ENCODE data around the gene HCFC1R1.

Gene HCFC1R1

DNA sequence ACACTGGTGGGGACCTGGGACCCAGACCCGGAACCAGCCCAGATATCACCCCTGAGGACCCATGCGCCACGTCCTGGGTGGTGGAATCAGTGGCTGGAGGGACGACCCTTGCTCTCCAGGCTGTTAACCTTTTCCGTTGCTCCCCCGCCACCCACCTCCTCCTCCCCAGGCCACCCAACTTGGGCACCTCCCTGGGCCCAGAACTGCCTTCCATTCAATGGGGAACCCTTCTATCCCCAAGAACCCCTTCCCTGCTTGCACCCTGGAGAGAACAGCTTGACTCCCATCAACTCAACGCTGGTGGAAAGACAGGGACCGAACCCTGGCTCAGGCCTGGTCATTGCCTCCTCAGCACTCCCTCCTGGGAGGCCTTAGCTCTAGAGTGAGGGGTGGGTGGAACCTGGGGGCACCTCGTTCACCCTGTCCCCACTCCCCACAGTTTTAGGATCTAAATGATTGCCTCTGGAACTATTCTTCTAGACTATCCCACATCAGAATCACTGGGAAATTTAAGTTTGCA, 36.0 kb upstream of the HCFC1R1 start:
- Histone ChIP-seq H4K20me1 (ENCODE audit: insufficient read depth, low read length, poor library complexity, severe bottlenecking) (peaks cover 8% of the 10 kb centered on the region), H3F3A (ENCODE audit: low read depth) (no peaks in the 10 kb centered on the region), H3K9me2 (replicated peaks; ENCODE audit: low read depth, low read length) (no peaks in the 10 kb centered on the region), H2AFZ (ENCODE audit: low read length) (peak overlapping the region; percentile 64; the same call in 1 of the 2 replicates), H3K9ac (ENCODE audit: low read depth, low read length, poor library complexity, severe bottlenecking) (peak overlapping the region; percentile 88), H3K36me3 (ENCODE audit: insufficient read depth, low read length) (no peaks in the 10 kb centered on the region), H3K79me2 (ENCODE audit: insufficient read depth, low read length) (peaks cover 23% of the 10 kb centered on the region; the same call in 1 of the 2 replicates), H3K4me1 (ENCODE audit: insufficient read depth, low read length, poor library complexity, severe bottlenecking) (peaks cover 10% of the 10 kb centered on the region), H3K4me2 (ENCODE audit: low read depth, low read length, poor library complexity, severe bottlenecking) (peak overlapping the region; percentile 88), H3K9me3 (ENCODE audit: insufficient read depth, low read depth, low read length) (no peaks in the 10 kb centered on the region), H3K27me3 (ENCODE audit: insufficient read depth, low read length, poor library complexity, severe bottlenecking) (no peaks in the 10 kb centered on the region), H3K4me3 (ENCODE audit: low read length, poor library complexity, severe bottlenecking) (peak overlapping the region; percentile 82)
- TF ChIP-seq, protein P1, sequence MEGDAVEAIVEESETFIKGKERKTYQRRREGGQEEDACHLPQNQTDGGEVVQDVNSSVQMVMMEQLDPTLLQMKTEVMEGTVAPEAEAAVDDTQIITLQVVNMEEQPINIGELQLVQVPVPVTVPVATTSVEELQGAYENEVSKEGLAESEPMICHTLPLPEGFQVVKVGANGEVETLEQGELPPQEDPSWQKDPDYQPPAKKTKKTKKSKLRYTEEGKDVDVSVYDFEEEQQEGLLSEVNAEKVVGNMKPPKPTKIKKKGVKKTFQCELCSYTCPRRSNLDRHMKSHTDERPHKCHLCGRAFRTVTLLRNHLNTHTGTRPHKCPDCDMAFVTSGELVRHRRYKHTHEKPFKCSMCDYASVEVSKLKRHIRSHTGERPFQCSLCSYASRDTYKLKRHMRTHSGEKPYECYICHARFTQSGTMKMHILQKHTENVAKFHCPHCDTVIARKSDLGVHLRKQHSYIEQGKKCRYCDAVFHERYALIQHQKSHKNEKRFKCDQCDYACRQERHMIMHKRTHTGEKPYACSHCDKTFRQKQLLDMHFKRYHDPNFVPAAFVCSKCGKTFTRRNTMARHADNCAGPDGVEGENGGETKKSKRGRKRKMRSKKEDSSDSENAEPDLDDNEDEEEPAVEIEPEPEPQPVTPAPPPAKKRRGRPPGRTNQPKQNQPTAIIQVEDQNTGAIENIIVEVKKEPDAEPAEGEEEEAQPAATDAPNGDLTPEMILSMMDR (conservative IDR thresholded peaks at IDR 0.05; ENCODE audit: low read length) = no peak
- no peak for TF ChIP-seq EZH2phosphoT487 (IDR thresholded peaks at IDR 0.05; ENCODE audit: borderline replicate concordance)

DNA sequence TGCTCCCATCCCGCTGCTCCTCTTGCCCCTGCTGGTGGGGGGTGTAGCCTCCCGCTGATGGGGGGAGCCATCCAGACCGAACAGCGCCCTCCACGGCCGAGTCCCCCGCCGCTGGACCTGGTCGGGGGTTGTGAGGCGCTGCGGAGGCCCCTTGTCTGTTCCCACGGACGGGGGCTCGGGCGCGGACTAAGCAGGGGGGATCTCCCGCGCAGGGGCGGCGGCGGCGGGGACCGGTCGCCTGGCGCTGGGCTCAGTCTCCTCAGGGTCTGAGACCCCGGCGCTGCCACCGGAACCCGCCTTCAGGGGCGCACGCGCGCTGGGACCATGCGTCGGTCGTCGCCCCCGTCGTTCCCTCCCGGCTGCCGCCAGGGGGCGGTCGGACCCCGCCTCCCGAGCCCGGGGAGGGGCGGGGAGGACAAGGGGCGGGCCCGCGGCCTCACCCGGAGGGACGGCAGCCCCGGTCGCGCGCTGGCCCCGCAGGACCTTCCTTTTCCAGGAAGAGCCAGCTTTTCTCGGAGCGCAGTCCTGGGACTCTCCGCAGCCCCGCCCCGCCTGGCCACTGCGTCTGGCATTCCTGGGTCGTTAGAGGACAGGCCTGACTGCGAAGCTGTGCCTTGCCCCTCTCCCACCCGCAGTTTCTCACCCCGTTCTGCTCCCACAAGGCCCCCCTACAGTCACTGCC, 35.4 kb upstream of the HCFC1R1 start:
- no peaks in the 10 kb centered on the region for H3K27me3 ChIP-seq (ENCODE audit: insufficient read depth, low read length, poor library complexity, severe bottlenecking)
- H3K36me3 ChIP-seq (ENCODE audit: insufficient read depth, low read length) = no peaks in the 10 kb centered on the region
- H3K9me3 ChIP-seq (ENCODE audit: insufficient read depth, low read depth, low read length) = no peaks in the 10 kb centered on the region
- peak overlapping the region; percentile 70 for H2AFZ ChIP-seq (ENCODE audit: low read length)
- H3K4me1 ChIP-seq (ENCODE audit: insufficient read depth, low read length, poor library complexity, severe bottlenecking) = peaks cover 10% of the 10 kb centered on the region
- H3K4me3 ChIP-seq (ENCODE audit: low read length, poor library complexity, severe bottlenecking) = peak overlapping the region; percentile 82
- H3K4me2 ChIP-seq (ENCODE audit: low read depth, low read length, poor library complexity, severe bottlenecking) = peak overlapping the region; percentile 88
- H4K20me1 ChIP-seq (ENCODE audit: insufficient read depth, low read length, poor library complexity, severe bottlenecking) = peaks cover 8% of the 10 kb centered on the region
- TF ChIP-seq, protein P1 (conservative IDR thresholded peaks at IDR 0.05; ENCODE audit: low read length) = peak; percentile 44
- no peak for TF ChIP-seq EZH2phosphoT487 (IDR thresholded peaks at IDR 0.05; ENCODE audit: borderline replicate concordance)
- H3K9me2 ChIP-seq (replicated peaks; ENCODE audit: low read depth, low read length) = no peaks in the 10 kb centered on the region
- peaks cover 18% of the 10 kb centered on the region; the same call in 1 of the 2 replicates for H3K79me2 ChIP-seq (ENCODE audit: insufficient read depth, low read length)
- no peaks in the 10 kb centered on the region for H3F3A ChIP-seq (ENCODE audit: low read depth)
- H3K9ac ChIP-seq (ENCODE audit: low read depth, low read length, poor library complexity, severe bottlenecking) = peak overlapping the region; percentile 88

DNA sequence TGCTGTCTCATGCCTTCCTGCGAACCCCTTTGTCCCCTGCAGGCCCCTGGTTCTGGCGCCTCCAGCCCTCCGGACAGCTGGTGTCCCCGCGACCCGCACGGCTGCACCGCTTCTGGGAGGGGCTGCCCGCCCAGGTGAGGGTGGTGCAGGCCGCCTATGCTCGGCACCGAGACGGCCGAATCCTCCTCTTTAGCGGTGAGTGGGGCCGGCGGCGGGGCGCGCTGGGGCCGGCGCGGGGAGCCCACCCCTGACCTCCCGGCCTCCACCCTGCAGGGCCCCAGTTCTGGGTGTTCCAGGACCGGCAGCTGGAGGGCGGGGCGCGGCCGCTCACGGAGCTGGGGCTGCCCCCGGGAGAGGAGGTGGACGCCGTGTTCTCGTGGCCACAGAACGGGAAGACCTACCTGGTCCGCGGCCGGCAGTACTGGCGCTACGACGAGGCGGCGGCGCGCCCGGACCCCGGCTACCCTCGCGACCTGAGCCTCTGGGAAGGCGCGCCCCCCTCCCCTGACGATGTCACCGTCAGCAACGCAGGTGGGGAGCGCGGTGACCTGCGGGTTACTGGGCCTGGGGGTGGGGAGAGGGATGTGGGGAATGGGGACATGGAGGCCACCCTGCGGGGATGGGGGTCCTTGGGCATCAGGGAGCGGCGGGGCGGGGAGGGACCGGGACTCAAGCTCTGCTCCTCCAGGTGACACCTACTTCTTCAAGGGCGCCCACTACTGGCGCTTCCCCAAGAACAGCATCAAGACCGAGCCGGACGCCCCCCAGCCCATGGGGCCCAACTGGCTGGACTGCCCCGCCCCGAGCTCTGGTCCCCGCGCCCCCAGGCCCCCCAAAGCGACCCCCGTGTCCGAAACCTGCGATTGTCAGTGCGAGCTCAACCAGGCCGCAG, 34.6 kb upstream of the HCFC1R1 start:
- Histone ChIP-seq H4K20me1 (ENCODE audit: insufficient read depth, low read length, poor library complexity, severe bottlenecking) (peaks cover 8% of the 10 kb centered on the region), H3K9ac (ENCODE audit: low read depth, low read length, poor library complexity, severe bottlenecking) (peak overlapping the region; percentile 88), H3F3A (ENCODE audit: low read depth) (no peaks in the 10 kb centered on the region), H3K9me3 (ENCODE audit: insufficient read depth, low read depth, low read length) (no peaks in the 10 kb centered on the region), H3K9me2 (replicated peaks; ENCODE audit: low read depth, low read length) (no peaks in the 10 kb centered on the region), H3K36me3 (ENCODE audit: insufficient read depth, low read length) (no peaks in the 10 kb centered on the region), H3K4me3 (ENCODE audit: low read length, poor library complexity, severe bottlenecking) (peak overlapping the region; percentile 82), H3K4me1 (ENCODE audit: insufficient read depth, low read length, poor library complexity, severe bottlenecking) (peaks cover 10% of the 10 kb centered on the region), H2AFZ (ENCODE audit: low read length) (peak overlapping the region; percentile 70), H3K27me3 (ENCODE audit: insufficient read depth, low read length, poor library complexity, severe bottlenecking) (no peaks in the 10 kb centered on the region), H3K79me2 (ENCODE audit: insufficient read depth, low read length) (peaks cover 18% of the 10 kb centered on the region; the same call in 1 of the 2 replicates), H3K4me2 (ENCODE audit: low read depth, low read length, poor library complexity, severe bottlenecking) (peak overlapping the region; percentile 63)
- TF ChIP-seq EZH2phosphoT487 (IDR thresholded peaks at IDR 0.05; ENCODE audit: borderline replicate concordance) = no peak
- TF ChIP-seq, protein P1 (conservative IDR thresholded peaks at IDR 0.05; ENCODE audit: low read length) = no peak

Measured in Loucy (cell line).